Measurements from ENCODE around the gene DDO. TPM values are rescaled to one million over a fixed set of nuclear protein-coding genes. Genes with fewer than 3 reads are reported as not detected.

DDO gene
- total and polyA plus RNA-seq, 2 experiments from 2014 or later = 0.10 TPM; not detected in 1

DNA sequence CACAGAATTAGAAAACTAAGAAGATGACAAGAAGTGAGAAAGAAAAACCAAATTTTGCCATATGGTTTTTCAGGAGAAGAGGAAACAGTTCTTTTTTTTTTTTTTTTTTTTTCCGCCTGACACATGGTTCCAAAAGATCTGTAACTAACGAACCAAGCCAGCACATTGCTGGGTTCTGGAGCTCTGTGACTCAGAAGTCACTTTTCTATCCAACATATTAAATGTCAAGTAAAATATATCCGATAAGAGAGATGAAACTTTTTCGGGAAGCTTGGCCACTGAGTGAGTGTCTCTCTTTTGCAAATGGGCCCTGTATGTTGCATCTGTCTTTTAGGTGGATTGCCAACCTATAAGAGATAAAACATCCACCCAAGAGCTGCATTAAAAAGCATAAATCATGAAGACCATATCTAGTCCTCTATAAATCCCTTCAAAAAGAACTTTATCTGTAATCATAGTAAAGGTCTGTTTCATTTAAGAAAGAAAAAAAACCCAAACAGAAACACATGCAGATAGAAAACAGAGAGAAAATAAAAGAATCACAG is 61.8 kb downstream of the DDO start:
- Mint-ChIP-seq H3K9me3 (no peaks in the 10 kb centered on the region), H3K4me3 (no peak overlapping the region), H3K4me1 (peaks cover 49% of the 10 kb centered on the region), H3K27ac (no peak overlapping the region), H3K27me3 (ENCODE audit: insufficient read depth, low read depth, poor library complexity) (peaks cover 27% of the 10 kb centered on the region), H3K36me3 (ENCODE audit: low read depth) (no peaks in the 10 kb centered on the region; the same call in 2 of the 3 replicates)
- ATAC-seq = no peak
- Histone ChIP-seq H3K4me3 (no peak overlapping the region), H2AFZ (no peak overlapping the region), H3K27ac (ENCODE audit: low read depth) (no peak overlapping the region), H3K4me2 (no peak overlapping the region), H3F3A (replicated peaks; ENCODE audit: low read depth) (no peaks in the 10 kb centered on the region), H4K20me1 (replicated peaks; ENCODE audit: insufficient read depth) (no peaks in the 10 kb centered on the region), H3K36me3 (ENCODE audit: insufficient read depth) (no peaks in the 10 kb centered on the region), H3K27me3 (ENCODE audit: insufficient read depth) (peaks cover 27% of the 10 kb centered on the region), H3K4me1 (ENCODE audit: insufficient read depth) (peaks cover 51% of the 10 kb centered on the region), H3K79me2 (replicated peaks; ENCODE audit: insufficient read depth) (no peaks in the 10 kb centered on the region), H3K9me2 (ENCODE audit: insufficient read depth) (no peaks in the 10 kb centered on the region)
- DNase-seq (ENCODE audit: low spot score) = no peak
- TF ChIP-seq ZNF114 (CRISPR knock-in tag; IDR thresholded peaks at IDR 0.05) (no peak), STAT1 (IDR thresholded peaks at IDR 0.05; ENCODE audit: unreplicated experiment) (no peak), ZNF331 (CRISPR knock-in tag; IDR thresholded peaks at IDR 0.05; ENCODE audit: low read depth) (no peak), JUNB (IDR thresholded peaks at IDR 0.05; ENCODE audit: unreplicated experiment) (no peak)
- TF ChIP-seq, protein P1, sequence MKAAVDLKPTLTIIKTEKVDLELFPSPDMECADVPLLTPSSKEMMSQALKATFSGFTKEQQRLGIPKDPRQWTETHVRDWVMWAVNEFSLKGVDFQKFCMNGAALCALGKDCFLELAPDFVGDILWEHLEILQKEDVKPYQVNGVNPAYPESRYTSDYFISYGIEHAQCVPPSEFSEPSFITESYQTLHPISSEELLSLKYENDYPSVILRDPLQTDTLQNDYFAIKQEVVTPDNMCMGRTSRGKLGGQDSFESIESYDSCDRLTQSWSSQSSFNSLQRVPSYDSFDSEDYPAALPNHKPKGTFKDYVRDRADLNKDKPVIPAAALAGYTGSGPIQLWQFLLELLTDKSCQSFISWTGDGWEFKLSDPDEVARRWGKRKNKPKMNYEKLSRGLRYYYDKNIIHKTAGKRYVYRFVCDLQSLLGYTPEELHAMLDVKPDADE (IDR thresholded peaks at IDR 0.05) = no peak
- TF ChIP-seq, protein P2, sequence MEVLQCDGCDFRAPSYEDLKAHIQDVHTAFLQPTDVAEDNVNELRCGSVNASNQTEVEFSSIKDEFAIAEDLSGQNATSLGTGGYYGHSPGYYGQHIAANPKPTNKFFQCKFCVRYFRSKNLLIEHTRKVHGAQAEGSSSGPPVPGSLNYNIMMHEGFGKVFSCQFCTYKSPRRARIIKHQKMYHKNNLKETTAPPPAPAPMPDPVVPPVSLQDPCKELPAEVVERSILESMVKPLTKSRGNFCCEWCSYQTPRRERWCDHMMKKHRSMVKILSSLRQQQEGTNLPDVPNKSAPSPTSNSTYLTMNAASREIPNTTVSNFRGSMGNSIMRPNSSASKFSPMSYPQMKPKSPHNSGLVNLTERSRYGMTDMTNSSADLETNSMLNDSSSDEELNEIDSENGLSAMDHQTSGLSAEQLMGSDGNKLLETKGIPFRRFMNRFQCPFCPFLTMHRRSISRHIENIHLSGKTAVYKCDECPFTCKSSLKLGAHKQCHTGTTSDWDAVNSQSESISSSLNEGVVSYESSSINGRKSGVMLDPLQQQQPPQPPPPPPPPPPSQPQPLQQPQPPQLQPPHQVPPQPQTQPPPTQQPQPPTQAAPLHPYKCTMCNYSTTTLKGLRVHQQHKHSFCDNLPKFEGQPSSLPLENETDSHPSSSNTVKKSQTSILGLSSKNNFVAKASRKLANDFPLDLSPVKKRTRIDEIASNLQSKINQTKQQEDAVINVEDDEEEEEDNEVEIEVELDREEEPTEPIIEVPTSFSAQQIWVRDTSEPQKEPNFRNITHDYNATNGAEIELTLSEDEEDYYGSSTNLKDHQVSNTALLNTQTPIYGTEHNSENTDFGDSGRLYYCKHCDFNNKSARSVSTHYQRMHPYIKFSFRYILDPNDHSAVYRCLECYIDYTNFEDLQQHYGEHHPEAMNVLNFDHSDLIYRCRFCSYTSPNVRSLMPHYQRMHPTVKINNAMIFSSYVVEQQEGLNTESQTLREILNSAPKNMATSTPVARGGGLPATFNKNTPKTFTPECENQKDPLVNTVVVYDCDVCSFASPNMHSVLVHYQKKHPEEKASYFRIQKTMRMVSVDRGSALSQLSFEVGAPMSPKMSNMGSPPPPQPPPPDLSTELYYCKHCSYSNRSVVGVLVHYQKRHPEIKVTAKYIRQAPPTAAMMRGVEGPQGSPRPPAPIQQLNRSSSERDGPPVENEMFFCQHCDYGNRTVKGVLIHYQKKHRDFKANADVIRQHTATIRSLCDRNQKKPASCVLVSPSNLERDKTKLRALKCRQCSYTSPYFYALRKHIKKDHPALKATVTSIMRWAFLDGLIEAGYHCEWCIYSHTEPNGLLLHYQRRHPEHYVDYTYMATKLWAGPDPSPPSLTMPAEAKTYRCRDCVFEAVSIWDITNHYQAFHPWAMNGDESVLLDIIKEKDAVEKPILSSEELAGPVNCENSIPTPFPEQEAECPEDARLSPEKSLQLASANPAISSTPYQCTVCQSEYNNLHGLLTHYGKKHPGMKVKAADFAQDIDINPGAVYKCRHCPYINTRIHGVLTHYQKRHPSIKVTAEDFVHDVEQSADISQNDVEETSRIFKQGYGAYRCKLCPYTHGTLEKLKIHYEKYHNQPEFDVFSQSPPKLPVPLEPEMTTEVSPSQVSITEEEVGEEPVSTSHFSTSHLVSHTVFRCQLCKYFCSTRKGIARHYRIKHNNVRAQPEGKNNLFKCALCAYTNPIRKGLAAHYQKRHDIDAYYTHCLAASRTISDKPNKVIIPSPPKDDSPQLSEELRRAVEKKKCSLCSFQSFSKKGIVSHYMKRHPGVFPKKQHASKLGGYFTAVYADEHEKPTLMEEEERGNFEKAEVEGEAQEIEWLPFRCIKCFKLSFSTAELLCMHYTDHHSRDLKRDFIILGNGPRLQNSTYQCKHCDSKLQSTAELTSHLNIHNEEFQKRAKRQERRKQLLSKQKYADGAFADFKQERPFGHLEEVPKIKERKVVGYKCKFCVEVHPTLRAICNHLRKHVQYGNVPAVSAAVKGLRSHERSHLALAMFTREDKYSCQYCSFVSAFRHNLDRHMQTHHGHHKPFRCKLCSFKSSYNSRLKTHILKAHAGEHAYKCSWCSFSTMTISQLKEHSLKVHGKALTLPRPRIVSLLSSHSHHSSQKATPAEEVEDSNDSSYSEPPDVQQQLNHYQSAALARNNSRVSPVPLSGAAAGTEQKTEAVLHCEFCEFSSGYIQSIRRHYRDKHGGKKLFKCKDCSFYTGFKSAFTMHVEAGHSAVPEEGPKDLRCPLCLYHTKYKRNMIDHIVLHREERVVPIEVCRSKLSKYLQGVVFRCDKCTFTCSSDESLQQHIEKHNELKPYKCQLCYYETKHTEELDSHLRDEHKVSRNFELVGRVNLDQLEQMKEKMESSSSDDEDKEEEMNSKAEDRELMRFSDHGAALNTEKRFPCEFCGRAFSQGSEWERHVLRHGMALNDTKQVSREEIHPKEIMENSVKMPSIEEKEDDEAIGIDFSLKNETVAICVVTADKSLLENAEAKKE (CRISPR knock-in tag; IDR thresholded peaks at IDR 0.05) = no peak
- TF ChIP-seq, protein P3, sequence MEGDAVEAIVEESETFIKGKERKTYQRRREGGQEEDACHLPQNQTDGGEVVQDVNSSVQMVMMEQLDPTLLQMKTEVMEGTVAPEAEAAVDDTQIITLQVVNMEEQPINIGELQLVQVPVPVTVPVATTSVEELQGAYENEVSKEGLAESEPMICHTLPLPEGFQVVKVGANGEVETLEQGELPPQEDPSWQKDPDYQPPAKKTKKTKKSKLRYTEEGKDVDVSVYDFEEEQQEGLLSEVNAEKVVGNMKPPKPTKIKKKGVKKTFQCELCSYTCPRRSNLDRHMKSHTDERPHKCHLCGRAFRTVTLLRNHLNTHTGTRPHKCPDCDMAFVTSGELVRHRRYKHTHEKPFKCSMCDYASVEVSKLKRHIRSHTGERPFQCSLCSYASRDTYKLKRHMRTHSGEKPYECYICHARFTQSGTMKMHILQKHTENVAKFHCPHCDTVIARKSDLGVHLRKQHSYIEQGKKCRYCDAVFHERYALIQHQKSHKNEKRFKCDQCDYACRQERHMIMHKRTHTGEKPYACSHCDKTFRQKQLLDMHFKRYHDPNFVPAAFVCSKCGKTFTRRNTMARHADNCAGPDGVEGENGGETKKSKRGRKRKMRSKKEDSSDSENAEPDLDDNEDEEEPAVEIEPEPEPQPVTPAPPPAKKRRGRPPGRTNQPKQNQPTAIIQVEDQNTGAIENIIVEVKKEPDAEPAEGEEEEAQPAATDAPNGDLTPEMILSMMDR (conservative IDR thresholded peaks at IDR 0.05; ENCODE audit: low read depth in 2 of 2) = no peak
